TTC549 (cell line): ENCODE data around the gene TRIM9.
"Not testable (repeated sequence)": the region's sequence is repeated elsewhere in the genome, so short reads cannot be mapped to it uniquely, and the experiment has no call there.

Experiments
- FAIRE-seq: peaks from 2 replicates; lab custom pipeline; 2012; peaks lifted over from hg19 to GRCh38; lab: Jason Lieb, UNC

The TRIM9 gene

DNA sequence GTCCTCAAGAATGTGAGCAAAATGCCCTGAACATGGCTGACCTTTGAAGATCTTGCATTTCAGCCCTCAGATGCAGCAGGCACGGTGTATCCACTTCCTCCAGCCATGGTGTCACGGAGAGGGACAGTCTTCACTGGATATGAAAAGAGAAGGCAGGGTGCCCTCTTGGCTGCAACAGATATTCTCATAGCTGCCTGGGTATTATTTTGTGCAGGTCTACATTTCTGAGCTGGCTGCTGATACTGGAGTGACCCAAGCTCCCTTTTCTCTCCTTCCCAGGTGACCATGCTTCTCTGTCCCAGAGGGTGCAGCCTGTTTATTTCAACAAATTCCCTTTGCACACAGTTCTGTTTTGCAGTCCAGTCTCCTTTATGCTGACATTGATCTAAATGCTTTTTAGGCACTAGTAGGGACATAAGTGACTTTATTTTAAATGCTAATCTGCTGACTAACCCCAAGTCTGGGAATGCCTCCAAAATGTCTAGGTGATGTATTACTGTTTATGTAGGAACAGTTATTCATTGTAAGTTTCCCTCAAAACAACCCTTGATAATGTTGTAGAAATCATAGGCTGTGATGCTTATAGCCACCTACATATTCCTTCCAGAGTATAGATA lies 133.2 kb downstream of the TRIM9 start:
- FAIRE-seq = no peak

DNA sequence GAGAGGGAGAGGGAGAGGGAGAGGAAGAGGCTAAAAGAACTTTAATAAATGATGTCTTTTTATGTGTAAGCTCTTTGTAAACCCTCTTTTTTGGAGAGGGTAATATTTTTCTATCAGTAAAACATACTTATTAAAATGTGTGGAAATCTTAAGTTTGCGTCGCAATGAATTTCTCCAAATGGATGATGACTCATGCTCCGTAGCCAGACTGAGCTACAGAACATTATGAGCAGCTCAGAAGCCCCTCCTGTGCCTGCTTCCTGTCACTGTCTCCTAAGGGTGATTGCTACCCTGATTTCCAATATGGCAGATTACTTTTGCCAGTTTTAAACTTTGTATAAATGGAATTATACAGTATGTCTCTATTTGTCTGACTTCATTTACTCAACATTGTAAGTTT lies 137.6 kb downstream of the TRIM9 start:
- FAIRE-seq = no peak

DNA sequence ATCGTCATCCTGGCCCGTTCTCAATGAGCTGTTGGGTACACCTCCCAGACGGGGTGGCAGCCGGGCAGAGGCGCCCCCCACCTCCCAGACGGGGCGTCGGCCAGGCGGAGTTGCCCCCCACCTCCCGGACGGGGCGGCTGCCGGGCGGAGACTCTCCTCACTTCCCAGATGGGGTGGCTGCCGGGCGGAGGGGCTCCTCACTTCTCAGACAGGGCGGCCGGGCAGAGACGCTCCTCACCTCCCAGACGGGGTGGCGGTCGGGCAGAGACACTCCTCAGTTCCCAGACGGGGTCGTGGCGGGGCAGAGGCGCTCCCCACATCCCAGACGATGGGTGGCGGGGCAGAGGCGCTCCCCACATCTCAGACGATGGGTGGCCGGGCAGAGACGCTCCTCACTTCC lies 138.5 kb downstream of the TRIM9 start:
- FAIRE-seq = not testable (repeated sequence)

DNA sequence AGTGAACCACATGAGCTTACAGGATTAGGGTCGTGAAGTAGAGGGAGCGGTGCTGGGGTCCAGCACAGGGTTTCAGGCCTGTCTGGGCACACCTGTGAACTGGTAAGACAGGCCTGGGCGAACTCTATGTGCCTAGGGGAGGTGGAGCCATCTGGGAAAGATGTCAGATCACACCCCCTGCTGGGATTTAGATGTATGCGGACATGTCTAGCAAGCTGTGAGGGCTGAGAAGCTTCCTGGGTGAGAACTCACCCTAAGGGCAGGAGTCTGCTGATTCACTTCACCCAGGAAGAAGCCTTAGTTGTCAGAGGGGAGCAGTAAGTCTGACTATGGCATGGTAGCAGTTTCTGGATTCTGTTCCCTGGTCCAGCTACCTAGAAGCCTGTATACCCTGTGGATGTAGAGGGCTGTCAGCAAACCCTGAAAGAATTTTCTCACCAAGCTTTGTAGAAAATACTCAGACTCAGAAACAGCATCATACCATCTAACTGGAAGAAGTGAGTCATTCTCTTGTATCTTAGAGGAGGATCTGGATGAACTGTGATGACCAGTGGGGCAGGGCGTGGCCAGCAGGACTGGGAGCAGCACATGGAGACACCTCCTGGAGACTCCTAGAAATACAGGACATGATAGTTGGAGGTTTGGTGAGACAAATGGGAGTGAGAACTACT lies 139.4 kb downstream of the TRIM9 start:
- peak; percentile 11 for FAIRE-seq

DNA sequence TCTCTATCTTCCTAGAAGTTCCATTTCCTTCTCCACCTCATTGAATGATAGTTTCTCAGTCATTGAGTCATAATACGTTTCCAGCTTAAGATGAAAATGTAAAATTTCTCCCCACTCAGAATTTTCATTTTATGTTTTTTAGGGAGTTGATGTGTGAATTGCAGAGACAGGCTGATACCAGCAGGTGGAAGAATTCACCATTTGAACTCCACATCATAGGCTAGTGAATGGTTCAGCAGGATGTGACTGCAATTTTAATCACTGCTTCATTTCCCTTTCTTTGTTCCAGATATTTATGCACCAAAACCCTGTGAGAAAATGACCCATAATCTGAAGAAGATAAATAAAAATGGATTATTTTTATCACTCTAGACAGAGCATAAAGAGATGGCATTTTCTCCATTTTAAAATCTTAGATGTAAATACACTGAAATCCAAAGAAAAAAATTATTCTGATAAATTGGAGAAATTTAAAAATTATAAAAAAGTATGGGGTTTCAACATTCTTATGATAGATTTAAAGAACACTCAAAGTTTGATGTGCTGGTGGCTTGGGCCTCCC lies 140.0 kb downstream of the TRIM9 start:
- FAIRE-seq = peak; percentile 5

DNA sequence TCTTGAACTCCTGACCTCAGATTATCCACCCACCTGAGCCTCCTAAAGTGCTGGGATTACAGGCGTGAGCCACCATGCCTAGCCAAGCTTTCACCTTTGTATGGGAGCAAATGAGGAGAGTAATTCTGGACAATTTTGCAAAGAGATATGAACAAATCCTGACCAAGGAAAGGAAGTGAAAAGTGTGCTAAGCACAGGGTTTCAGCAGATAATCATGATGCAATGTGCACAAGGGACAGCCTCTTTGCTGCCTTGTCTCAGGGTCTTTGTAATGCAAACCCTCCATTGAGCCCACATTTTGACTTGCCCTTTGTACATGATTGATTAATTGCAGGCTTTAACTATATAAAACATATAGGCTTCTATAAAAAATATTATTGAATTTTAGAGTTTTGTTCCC lies 141.4 kb downstream of the TRIM9 start:
- no peak for FAIRE-seq

DNA sequence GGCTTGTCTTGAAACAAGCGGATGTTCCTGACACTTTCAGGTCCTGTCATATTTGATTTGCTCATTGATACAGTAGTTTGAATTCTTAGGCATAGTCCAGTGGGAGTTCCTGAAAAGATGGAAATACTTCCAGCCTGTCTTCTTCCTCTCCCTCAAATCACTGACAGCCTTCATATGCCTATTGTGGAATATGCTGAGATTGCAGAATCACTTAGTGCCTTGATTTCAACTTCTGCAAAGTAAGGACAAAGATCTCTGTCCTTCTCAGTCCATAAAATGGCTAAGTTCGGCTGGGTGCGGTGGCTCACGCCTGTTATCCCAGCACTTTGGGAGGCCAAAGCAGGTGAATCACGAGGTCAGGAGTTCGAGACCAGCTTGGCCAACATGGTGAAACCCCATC lies 143.9 kb downstream of the TRIM9 start:
- no peak for FAIRE-seq

DNA sequence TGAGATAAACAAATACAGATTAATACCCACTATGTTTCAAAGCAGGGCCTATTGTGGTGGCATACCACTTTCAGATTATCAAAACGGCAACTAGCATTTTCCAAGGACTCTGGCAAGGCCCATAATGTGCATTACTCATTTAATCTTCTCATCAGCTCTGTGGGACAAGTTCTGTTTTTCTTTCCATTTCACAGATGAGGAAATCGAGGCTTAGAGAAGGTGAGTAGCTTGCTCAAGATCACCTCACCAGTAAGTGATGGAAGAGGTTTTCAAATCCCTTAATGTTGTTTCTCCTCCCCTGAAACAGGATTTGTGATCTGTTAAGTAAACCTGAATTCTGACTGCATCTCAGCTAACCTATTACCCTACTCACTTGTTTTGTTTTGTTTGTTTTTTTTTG lies 146.7 kb downstream of the TRIM9 start:
- no peak for FAIRE-seq

DNA sequence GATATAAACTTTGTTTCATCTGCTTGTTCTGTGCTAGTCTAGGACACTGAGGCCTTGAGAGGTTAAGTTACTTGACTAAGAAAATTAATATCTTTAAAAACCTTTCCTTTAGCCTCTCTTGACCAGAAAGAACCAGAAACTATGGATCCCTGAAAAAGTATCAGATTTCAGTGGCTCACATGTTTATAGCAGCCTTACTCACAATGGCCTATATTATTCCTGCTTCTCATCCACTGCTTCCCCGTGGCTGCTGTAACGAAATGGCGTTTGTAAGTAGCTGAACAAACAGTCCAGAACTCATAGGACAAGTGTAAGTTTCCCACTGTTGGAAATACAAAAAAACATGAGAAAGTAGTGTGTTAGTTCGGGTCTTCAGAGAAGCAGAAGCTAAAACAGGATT lies 147.5 kb downstream of the TRIM9 start:
- no peak for FAIRE-seq

DNA sequence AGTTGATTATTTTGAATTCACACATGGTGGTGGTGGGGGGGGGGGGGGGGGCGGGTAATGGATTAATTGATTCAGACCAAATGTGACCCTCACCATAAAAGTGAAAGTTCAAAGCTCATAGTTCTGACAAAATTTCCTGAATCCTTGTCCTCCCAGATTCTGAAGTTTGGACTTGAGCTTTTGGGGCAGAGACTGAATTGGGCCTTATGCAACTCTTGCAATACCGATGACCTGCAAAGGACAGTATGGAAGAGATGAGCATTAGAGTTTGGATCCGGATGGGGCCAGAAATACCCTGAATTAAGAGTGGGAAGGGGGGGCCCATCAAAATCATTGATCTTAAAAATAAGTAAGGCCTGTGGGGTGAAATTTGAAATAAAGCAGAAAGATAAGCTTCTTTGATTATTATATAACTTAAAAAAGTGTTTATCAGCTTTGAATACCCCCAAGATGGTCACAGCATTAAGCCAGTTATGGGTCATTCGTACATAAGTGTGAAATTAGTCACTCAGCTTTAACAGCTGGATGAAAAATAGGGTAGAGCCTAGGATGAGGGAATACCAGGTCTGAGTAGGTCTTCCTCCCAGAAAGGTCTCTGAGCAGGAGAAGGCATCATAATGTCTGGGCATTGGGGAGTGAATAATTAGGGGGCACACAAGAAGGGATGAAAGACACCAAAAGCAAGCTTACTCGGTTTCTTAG lies 148.5 kb downstream of the TRIM9 start:
- FAIRE-seq = no peak

DNA sequence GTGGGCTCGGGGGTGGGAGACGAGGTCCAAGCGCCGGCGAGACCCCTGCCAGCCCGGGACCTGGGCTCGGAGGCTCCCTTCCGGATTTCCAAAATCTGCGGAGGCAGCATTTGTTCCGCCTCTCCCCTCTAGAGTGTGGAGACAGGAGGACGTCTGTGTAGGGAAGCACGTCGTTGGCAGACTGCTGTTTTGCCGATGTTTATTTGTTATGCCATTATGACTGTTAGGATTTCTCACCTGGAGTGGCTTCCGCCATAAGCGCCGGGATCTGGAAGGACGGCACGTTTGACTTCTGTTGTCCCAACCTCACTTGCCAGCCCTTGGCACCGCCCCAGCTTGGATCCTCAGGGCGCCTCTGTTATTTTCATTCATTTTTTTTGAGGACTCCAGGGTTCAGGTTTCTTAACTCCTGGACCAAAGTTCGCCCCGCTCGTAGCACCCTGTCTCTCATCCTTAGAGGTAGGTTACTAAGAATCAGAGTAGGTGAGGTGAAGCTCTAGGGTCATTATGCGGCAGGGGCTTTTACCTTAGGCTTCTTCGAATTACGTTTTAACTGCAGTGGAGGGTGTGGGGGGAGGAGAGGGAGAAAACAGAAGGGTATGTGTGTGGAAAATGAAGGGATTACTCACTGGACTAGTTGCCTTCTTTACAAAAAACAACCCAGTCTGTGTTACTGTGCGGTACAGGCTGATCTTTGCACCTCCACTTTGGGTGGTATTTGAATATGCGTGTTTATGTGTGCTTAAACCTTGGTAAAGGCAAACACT lies 150.1 kb downstream of the TRIM9 start:
- FAIRE-seq = no peak

DNA sequence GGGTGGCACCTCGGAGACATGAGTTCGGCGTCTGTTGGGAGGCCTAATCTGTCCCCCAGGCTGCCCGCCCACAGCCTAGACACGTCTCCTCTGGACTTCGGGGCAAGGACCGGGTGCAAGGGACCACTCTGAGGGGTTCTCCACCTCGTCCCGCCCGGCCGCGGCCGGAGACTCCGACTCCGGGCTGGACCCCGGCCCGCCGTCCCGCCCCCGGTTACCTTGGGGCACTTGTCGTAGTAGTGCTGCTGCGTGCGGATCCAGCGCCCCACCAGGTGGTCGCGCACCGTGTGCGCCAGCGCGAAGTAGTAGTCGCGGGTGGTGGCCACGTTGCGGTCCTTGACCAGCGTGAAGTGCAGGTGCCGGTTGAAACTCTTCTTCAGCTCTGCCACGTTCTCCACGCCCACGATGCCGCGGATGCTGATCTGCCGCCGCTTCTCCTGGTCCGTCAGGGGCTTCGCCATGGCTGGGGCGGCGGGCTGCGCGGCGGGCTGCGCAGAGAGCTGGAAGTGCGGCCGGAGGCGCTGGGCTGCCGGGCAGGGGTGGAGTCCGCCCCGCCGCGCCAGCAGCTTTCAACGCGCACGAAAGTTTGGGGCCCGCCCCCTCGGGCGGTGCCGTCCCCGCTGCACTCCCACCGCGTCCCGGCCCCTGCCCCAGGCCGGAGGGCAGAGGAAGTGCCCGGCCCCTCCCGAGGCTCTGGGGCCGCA lies 150.8 kb downstream of the TRIM9 start, which contains the start of gene PYGL:
PYGL (minus strand) TSS at position 541 of the 704 bp plus-strand sequence; CDS start at position 461, 80 bp downstream.
- no peak for FAIRE-seq

DNA sequence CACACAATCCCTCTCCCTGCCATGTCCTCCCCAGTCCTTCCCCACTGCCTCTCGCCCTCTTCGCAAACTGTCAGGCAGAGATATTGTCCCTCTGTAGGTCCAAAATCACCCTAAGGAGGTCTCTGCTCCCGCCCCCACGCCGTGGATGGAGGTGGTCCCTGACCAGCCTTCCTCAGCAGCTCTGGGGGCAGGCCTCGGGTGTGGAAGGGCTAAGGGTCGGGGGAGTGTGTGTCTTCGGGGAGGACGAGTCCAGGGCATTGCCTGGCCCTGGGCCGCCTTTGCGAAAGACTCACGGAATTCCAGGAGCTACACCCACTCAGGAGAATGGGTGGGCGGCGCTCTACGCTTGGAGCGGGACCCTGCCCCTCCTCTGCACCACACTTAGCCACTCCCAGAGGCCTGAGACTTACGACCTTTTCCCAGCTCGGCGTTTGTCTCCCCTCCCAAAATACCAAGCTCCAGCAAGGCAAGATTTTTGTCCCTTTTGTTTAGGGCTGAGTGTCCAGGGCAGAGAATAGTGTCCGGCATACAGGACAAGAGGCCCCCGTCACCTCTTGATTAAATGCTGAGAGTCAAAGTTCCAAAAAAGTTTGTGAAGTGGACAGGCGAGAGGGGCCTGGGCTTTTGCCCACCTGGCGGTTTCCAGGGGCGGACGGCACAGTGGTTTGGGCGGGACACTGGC lies 151.5 kb downstream of the TRIM9 start:
- FAIRE-seq = no peak

DNA sequence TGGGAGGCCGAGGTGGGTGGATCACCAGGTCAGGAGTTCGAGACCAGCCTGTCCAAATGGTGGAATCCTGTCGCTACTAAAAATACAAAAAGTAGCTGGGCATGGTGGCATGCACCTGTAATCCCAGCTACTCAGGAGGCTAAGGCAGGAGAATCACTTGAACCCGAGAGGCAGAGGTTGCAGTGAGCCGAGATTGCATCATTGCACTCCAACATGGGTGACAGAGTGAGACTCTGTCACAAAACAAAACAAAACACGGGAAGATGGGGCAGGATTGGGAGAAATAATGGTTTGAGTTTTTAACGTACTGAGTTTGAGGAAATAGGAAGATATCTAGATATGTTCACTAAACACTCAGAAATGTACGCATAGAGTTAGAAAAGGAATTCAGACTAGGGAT lies 153.3 kb downstream of the TRIM9 start:
- not testable (repeated sequence) for FAIRE-seq

DNA sequence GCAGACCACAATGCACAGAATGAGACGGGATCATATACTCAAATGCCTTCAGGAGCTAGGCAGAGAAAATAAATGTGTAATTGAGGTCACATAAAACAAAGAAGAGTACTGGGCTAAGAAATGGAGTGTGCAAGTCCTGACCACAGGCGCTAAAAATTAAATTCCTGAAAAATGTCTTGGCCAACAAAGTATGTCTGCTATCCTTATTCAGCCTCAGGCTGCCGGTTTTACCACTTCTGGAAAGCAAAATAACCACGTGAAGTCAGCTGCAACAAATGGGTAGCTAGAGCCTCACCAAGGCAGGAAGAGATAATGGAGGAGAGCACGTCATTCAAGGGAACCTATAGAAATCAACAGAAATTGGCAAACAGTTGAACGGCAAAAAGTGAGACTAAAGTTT lies 153.8 kb downstream of the TRIM9 start:
- no peak for FAIRE-seq

DNA sequence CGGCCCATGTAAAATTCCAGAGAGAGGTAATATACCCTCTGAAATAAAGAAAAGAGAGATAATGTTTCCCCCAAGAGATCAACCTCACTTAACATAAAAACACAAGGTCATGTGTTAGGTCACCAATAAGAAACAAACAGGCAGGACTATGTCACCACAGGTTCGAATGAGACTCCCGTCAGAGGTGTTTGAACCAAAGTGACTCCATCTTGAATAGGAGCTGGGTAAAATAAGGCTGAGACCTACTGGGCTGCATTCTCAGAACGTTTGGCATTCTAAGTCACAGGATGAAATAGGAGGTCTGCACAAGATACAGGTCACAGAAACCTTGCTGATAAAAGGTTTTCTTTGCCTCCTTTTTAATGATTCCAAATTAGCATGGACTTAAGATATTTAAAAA lies 157.1 kb downstream of the TRIM9 start:
- FAIRE-seq = no peak

DNA sequence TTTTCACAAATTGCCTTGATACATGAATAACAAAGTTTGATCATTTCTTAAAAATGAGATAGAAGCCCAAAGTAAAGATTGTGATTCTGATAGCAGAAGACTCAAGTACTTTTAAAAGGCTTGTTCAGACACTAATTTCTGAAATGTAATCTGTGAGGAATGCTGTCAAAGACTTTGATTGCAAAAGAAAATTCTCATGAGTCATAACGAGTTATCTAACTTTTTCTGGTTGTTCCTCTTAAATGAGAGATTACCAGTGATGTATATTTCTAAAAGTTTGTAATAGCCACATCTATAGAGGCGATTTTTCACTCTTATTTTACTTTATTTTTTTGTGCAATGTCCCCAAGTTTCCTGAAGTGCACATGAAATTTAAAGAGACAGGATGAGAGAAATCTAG lies 157.6 kb downstream of the TRIM9 start:
- no peak for FAIRE-seq

DNA sequence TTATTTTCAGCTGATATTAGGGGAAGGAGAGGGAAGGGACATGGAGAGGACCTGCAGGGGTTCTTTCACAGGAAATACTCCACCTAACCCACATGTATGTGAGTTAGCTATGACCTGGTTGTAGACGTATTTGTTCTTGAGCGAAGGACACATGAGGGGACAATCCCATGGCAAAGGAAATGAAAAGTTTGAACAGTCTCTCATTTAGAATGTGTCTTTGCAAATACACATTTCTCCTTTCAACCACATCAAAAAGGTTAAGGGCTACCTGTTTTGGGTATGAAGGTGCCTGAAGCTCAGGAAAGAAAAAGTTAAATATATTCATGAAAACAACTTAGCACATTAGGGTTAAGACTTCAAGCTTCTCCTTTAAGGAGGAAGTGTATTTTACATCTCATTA lies 158.0 kb downstream of the TRIM9 start:
- no peak for FAIRE-seq

DNA sequence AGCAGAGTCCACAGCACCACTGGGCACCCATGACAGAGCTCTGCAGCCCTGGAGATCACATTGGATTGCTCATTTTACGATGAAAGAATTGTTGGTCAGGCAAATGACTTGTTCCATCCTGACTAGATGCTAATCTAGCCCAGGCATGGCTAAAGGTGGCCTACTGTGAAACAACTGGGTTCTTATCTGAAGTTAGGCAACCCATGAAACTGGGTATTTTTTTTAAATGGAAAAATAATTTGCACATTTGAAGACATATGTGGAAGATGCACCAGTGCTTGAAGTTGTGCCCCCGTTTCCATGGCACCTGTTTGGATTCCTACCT lies 158.9 kb downstream of the TRIM9 start:
- FAIRE-seq = no peak

DNA sequence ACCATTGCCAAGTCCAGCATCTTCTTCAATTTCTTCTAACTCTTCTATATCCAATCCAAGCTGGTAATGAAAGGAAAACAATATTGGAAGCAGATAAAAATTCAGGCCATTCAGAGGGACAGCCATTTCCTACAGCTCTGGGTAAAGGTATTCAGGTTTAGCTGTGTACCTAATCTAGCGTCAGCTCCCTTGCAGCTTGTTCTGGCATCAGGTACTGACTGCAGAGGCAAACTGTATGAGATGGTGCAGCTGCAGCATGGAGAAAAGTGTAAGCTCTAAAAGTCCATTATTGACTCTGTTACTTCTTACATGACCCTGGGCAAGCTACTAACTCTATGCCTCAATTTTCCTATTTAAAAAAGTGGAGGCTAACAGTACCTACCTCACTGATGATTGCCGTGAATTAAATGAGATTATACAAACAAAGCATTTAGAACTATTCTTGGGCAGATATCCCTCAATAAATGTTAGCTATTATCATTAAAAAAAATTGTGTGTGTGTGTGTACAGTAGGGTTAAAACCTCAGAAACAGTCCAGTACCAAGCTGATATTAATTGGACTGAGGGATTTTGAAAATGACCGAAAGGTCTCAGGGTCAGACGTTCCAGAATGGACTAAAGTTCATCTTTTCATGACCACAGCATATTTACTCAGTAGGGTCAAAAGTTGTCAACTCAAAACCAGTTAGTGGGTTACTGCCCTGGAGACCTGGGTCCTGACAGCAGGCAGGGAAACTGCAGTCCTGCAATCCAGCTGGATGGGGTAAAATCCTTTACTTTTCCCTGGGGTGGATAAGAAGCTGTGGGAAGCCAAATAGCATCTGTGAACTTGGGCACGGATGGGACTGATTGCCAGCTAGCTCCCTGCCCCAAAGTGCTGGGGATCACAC lies 159.5 kb downstream of the TRIM9 start:
- no peak for FAIRE-seq
